Measurements from ENCODE around the gene BEND5. TPM values are rescaled to one million over a fixed set of nuclear protein-coding genes. Genes with fewer than 3 reads are reported as not detected.
A peak's percentile ranks its signal among the peaks of the same experiment; 100 is the strongest.

The BEND5 gene
- total RNA-seq, 1 donor from 2014 or later: 17.5 TPM

DNA sequence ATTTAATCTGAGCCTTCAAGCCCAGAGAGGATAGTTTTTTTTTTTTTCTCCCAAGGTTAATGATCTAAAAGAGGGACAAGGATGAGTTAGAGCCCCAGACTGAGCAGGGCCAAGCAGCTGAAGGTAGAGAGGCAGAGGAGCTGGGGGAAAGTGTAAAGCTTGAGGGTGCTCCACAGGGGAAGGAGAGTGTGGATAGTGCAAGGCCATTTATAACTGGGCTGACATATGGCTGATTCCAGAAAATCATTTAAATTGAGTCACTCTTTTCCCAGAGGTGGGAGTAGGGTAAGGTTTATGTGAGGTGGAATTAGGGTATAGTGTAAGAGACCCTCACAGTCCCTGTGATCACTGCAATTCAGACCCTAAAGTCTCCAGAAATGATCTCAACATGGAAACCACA is 55.8 kb downstream of the BEND5 start:
- no peak for DNase-seq (ENCODE audit: low spot score)

DNA sequence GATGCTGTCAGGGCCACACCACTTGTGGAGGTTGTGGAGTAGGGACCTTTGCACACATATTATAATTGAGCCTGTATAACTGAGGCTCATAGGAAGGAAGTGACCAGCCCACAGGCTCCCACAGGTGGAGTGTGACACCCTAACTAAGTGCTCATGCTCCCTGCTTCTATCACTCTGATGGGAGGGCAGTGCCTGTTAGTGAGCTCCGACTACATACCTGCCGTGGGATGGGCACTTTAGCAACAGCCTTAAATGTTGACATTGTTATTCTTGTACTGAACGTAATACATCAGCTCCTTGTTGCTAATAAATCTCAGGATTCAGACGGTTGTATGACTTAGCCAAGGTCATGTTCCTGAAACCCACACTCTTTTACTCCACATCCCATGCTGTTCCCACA is 58.0 kb downstream of the BEND5 start:
- DNase-seq (ENCODE audit: low spot score): peak; percentile 47

DNA sequence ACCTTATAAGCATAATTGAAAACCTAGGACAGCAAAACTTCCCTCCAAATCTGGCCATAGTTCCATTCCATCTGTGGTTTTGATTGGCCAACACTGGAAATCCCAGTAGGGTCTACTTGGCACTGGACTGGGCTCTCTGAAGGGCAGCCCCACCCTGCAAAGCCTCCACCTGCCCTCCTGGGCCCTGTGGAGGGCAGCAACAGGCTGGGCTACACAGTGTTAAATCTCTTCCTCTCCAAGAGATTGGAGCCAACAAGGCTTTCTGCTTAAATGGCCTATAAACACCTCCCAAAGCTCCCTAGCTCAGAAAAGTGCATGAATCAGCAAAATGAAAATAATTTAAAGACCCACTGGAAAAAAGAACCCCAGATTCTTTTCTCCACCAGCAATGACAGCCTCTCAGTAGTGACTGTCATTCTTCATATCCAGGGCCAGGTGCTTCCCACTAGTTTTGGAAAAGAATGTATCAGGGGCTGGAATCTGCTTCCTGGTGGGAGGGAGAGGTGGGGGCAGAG is 58.5 kb downstream of the BEND5 start:
- no peak for DNase-seq (ENCODE audit: low spot score)

DNA sequence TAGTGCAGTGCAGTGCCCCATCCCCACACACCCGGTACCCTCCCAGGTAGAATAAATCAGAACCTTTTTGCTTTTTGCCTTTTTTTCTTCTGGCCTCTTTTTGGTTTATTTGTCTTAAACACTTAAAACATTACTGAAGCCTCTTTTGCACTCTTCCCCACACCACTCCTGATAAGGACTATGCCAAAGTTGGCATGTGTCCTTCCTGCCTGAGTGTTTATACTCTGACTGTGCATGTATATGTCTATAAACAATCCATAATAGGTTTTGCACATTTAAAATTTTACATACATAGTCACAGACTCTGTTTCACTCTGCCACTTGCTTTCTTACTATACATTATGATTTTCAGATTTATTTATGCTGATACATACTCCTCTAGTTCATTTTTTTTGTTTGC is 59.6 kb downstream of the BEND5 start:
- DNase-seq (ENCODE audit: low spot score): no peak

DNA sequence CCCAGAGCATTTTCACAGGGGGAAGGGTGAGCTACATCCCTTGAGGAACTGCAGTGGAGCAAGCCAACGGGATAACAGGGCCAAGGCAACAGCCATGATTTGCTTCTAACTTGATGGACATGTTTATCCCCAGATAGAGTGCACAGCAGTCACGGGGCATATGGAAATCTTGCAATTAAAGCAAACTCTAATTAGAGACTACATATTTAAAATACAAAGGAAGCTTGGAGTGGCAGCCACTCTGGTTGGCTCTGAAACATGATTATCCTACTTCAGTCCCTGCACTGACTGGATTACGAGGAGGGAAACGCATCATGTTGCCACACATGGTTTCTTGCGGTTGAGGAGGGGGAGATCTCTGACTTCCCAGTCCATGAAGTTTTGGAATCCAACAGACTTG is 60.8 kb downstream of the BEND5 start:
- no peak for DNase-seq (ENCODE audit: low spot score)

DNA sequence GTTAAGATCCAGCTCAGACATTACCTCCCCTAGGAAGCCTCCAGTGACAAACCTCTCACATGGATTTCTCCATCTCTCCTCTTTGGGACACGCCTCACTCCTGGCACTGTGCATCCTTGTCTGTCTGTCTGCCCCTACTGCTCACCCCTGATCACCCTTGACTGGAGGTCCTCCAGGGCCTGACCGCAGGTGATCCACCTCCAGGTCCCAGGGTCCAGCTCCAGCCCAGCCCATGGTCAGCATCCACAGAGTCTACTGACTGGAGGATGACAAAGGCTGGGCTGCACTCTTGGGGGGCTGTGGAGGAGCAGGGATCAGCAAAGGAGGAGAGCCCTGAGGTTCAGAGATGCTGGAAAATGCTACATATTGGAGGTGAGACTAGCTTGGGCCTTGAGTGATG is 65.8 kb downstream of the BEND5 start:
- no peak for DNase-seq (ENCODE audit: low spot score)

DNA sequence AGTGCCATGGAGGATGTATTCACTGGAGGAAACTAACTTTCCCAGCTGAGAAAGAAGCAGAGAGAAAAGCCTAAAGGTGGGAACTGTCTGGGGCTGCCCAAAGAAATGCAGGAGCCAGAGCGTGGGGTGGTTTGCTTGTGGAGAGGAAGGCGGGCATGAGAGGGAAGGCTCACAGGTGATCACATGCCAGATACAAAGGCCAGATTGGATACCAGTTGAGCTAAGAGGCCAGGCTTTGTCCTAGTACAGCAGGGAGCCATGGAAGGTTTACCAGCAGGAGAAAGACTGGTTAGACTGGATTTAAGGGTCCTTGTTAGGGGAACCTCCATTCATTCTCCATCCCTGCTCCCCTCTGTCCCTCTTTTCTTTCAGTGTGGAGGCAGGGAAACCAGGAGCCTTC is 66.4 kb downstream of the BEND5 start:
- no peak for DNase-seq (ENCODE audit: low spot score)

DNA sequence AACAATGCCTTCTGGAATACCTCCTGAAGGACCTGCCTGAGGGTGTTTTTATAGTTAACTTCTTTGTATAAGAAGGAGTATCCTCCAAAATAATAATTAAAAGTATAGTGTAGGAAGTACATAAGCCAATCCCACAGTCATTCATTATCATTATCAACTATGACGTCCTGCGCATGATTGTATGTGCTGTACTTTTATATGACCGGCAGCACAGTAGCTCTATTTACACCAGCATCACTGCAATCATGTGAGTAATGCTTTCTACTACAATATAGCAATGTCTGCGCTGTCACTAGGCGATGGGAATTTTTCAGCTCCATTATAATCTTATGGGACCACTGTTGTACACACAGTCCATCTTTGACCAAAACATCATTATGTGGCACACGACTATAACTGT is 72.0 kb downstream of the BEND5 start:
- DNase-seq (ENCODE audit: low spot score): no peak

DNA sequence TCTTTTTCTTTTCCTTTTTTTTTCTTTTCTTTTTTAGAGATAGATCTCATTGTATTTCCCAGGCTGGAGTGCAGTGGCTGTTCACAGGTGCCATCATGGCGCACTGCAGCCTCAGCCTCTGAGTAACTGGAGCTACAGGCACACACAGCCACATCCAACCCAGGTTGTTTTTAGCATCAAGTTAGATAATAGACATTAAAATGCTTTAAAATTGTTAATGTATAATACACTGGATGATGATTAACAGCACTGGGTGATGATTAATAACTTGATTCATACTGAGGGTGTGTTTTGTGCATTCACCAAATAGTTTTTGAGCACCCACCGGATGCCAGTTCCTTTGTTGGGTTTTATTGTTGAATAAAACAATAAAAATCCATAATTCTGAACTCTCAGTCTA is 75.2 kb downstream of the BEND5 start:
- no peak for DNase-seq (ENCODE audit: low spot score)

DNA sequence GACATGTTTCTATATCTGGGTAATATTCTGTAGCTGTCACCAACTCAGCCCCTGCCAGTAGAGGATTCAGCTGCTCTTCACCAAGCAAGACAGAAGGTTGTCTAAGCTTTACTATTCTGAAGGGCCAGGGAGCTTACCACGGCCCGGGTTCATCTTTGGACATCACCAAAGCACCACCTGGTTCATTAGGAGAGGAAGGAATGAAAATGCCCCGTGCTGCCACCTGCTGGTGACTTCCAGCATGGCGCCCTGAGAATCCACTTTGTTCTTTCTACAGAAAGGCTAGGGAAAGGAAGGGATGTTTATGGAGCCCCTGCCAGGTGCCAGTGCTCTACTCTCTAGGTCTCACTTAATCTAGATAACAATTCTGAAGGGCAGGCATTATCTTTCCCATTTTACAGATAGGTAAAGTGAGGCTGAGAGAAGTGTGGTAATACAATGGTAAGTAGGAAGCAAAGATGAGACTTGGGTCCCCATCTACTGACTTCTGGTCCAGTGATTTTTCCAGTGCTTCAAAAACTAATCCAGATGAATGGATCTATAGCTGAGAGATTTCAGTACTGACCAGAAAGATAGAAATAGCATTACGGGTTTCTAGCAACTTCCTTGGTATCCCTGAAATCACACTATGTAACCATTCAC is 79.5 kb downstream of the BEND5 start:
- peak; percentile 69 for DNase-seq (ENCODE audit: low spot score)

DNA sequence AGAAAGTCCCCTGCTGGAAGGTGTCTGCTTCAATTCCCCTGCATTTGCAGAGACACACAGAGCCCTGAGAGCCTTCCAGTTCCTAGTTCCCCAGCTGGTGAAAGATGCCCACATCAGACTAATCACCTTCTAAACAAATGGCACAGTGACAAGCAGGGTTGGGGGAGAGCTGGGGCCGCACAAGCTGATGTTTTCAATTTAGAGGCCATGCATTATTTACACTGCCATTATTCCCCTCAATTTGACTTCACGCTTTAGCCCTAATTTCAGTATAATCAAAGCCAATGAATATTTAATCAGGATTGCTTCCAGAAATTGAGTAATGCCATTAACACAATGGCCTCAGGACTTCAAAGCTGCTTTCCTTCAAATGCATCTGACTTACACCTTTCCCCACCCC is 81.5 kb downstream of the BEND5 start:
- DNase-seq (ENCODE audit: low spot score): no peak

DNA sequence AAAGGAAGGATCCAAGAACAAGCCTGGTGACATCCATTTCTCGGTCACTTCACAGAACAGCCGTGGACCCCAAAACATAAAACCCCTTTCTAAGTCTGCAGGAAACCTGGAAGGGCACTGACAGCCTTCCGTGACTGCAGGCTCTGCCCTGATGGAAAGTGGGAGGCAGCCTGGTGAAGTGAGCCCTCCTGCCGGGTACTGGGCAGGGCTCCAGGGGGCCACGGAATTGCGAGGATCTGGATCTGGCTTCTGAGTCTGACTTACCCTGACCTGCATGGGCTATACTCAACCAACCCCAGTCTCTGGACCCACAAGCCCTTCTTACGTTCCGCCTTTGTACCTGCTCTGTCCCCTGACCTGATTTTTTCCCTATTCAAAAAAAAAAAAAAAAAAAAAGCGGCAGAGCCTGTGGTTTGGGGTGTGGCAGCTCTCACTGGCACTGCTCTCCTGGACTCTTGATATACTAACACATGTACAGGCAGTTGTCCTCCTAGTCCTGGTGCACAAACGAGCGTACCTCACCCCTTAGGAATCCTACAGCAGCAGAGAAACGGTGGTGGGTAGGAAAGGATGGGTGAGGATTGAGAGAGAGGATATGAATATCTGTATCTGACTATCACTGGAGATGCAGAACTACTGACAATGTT is 82.9 kb downstream of the BEND5 start:
- no peak for DNase-seq (ENCODE audit: low spot score)

DNA sequence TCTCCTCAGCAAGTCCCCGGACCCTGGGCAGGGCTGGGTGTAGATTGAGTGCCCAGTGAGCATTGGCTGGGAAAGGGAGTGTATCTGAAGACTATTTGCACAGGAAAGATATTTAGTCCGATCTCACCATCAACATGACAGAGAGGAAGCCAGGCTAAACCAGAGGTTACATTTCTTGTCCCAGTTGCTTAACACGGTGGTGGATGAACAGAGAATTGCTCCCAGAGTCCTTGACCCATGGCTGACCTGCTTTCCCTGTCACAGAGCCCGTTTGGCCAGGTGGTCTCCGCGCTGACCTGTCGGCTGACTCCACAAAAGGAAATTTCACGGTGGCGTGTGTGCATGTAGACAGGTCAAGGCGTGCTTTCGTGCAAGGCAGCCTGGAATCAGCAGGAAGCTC is 83.5 kb downstream of the BEND5 start:
- no peak for DNase-seq (ENCODE audit: low spot score)

DNA sequence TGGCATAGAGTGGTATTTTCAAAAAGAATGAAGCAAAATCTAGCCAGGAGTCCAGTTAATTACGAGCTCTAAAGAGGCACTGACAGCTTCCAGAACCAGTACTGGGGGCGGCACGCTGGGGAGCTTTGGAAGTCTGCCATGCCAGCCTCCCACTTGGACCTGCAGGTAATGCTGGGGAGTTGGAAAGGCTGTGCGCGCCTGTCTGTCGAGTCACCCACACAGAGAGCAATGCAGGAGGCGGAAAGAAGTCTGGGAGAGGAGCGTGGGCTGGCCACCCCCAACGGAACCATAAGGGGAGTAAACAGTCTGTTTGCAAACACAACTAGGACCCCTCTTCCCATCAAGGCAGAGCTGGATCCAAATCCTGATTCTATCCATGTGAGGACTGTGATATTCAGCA is 84.5 kb downstream of the BEND5 start:
- DNase-seq (ENCODE audit: low spot score): no peak

DNA sequence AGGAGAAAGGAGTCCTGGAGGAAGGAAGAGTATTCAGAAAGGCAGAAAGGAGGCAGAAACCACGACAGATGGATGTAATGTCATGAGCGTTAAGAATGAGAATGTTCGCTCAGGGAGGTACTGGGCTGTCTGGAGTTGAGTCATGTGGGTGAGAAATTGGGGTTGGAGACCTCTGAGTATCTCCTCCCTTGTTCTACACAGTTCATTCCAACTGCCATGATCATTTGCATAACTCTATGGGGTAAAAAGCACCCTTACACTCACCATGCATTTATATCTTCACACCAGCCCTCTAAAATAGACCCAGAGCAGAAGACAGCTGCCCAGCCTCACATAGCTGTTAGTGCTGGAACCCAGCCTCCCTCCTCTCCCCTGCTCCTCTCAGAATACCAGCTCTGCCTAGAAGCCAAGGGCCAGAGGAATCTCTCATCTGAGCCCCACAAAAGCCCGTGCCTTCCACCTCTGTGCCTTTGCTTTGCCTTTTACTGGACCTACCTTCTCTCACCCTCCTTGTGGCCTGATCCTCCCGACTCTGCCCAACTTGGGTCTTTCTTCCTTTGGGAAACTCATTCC is 85.2 kb downstream of the BEND5 start:
- no peak for DNase-seq (ENCODE audit: low spot score)

DNA sequence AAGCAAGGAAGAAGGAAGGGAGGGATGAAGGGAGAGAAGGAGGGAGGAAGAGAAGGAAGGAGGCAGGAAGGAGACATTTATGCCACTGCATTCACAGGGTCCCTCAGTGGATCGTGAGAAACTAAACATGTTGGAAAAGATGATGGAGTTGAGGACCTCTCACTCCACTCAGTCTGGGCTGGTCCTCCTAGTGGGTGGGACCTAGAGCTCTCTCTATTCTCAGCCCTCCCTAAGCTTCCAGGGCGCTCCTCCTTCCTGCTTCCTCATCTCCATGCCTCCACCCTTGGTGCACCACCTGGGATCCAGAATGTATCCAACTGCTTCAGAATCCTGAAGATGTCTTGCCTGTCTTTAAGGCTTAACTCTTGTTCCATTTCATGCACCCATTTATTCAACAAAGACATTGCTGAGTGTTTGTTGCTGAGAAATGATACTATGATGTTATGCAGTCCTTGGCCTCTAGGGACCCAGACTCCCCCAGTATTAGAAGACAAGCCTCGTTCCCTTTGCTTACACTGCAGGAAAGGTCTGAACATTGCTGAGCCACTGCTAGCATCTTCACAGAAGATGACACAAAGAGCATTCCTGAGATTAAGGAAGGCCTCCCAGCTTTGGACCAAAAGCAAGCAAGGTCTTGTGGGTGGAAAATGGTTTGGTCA is 88.5 kb downstream of the BEND5 start:
- no peak for DNase-seq (ENCODE audit: low spot score)

DNA sequence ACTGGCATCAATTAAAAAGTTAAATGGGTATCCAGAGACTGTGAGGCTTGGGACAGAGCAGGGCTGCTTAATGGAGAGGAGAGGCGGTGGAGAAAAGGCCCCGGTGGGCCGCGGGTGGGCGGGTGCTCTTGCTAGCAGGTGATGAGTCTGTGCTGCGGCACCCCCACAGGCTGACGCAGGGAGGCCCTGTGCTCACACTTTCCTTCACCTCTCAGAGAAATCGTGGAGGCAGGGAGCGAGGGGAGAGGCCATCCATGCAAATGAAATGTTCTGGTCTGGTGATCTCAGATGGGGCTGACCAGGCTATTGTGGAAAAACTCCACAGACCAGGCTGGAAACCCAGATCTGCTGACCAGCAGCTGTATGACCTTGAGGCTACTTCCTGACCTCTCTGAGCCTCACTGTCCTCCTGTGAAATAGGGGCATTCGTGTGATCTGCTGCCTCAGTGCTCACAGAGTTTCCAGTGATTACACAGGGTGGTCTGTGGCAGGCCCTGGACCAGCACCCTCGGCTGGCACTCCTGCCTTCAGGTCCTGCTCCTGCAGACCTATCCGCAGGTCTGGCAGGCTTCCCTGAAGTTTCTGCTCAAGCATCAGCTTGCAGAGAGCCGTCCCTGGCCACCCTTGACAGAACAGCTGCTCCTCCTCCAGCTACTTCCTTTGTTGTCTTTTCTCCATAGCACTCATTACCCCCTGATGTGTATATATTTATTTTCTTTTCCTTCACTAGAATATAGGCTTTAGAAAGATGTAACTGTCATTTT is 89.2 kb downstream of the BEND5 start:
- DNase-seq (ENCODE audit: low spot score): no peak

DNA sequence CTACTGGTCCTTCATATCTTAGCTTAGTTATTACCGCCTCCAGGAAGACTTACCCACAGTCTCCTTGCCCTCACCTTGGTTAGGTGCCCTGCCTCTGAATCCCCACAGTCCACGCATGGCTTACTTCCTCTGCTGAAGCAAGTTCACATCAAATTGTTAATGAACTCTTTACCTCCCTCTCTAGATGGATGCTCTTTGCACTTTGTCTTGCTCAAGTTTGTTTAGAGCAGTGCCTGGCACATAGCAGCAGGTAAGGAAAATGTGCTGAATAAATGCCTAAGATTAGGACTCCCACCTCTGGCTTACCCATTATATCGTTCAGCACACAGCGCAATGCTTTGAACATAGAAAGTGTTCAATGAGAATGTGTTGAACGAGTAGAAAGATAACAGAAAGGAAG is 90.5 kb downstream of the BEND5 start:
- no peak for DNase-seq (ENCODE audit: low spot score)

DNA sequence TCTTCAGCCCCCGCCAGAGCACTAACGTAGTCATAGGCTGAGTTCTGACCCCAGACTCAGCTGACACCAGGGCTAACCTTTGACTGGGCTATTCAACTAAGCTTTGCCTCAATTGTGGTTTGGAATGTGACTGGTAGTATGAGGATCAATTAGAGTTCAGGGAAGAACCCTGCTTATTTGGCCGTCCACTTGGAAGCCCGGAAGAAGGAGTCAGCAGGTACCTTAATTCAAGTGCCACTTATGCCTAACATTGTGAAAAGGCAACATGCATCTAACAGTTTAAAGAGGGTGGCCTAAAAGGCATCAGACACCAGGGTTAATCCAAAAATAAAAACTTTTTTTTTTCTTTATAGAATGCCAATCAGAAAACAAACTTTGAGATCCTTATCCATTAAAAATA is 92.3 kb downstream of the BEND5 start:
- DNase-seq (ENCODE audit: low spot score): no peak

DNA sequence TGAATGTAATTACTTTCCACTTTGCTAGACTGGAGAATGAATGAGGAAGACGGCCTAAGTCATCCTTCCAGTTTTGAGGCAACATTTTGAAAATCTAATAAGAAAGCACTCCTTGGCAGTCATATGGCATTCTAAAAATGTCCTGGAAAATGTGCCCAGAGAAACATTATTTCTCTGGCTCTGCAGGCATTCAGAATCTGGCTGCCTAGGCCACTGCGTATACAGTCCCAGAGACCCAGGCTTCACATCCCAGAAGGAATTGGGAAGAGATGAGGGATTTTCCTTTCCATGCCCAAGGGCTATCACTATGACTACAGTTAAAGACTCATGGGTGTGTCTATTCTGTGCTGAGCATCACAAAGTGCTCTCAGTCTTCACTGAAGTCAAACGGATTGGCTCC is 92.9 kb downstream of the BEND5 start:
- no peak for DNase-seq (ENCODE audit: low spot score)

DNA sequence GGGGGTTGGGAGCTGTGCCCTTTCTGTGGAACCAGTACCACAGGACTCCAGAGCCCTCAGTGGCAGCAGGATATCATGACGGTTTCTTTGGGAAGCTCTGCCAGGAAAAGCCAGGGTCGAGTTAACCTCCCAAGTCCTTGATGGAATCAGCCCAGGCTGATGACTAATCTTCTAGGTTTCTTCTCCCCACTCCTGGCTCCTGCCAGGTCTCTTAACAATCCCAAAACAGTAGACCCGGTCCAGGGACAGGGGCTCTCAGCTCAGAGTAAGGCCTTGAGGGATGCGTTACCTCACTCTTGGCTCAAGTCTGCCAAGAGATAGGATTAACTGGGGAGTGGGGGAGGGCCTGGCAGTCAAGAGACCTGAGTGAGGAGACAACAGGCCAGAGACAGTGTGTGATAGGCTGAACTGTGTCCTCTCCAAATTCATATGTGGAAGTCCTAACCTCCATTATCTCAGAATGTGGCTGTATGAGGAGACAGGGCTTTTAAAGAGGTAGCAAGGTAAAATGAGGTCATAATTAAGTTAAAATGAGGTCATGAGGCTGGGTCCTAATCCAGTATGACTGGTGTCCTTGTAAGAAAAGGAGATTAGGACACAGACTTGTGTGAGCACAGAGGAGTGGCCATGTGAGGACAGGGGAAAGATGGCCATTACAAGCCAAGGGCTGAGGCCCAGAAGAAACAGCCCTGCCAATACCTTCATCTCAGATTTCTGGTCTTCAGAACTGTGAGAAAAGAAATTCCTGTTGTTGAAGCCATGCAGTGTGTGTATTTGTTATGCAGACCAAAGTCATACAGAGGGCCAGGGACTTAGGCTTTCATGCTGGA is 95.0 kb downstream of the BEND5 start:
- DNase-seq (ENCODE audit: low spot score): no peak

All from mucosa of gallbladder (tissue), 1 donor.